ENCODE data around the gene EIF3A. TPM values are rescaled to one million over a fixed set of nuclear protein-coding genes. Genes with fewer than 3 reads are reported as not detected.
"Not testable (repeated sequence)": the region's sequence is repeated elsewhere in the genome, so short reads cannot be mapped to it uniquely, and the experiment has no call there.

The EIF3A gene
- total RNA-seq, 1 donor from 2014 or later: 146 TPM

GRCh38 chr10:119100434-119101238 is 20.0 kb upstream of the EIF3A start:
- peaks cover 4% of the 10 kb centered on the region for H3K4me1 Mint-ChIP-seq (ENCODE audit: unreplicated experiment)
- no peaks in the 10 kb centered on the region for H3K36me3 Mint-ChIP-seq (ENCODE audit: unreplicated experiment)
- H3K27ac Mint-ChIP-seq (ENCODE audit: unreplicated experiment): no peak overlapping the region
- DNase-seq (ENCODE audit: extremely low spot score, unreplicated experiment): no peak
- H3K4me3 Mint-ChIP-seq (ENCODE audit: unreplicated experiment): no peak overlapping the region
- no peak for TF ChIP-seq CTCF (IDR thresholded peaks at IDR 0.05)
- peaks cover 4% of the 10 kb centered on the region for H3K27me3 Mint-ChIP-seq (ENCODE audit: unreplicated experiment)
- no peaks in the 10 kb centered on the region for H3K9me3 Mint-ChIP-seq (ENCODE audit: unreplicated experiment)

DNA sequence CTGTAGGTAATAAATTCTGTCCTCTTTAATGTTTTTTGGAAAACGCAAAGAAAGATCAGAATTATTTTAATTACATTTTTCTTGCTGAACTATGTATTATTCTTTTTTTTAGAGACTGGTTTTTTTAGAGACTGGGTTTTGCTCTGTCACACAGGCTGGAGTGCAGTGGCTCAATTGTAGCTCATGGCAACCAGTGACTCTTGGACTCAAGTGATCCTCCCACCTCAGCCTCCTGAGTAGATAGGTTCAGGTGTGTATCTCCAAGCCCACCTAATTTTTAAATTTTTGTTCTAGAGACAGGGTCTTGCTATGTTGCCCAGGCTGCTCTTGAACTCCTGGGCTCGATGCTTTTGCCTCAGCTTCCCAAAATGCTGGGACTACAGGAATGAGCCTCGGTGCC is 18.0 kb upstream of the EIF3A start:
- Mint-ChIP-seq H3K27ac (ENCODE audit: unreplicated experiment) (no peak overlapping the region), H3K27me3 (ENCODE audit: unreplicated experiment) (peaks cover 4% of the 10 kb centered on the region), H3K9me3 (ENCODE audit: unreplicated experiment) (no peaks in the 10 kb centered on the region), H3K4me3 (ENCODE audit: unreplicated experiment) (no peak overlapping the region), H3K36me3 (ENCODE audit: unreplicated experiment) (no peaks in the 10 kb centered on the region), H3K4me1 (ENCODE audit: unreplicated experiment) (no peaks in the 10 kb centered on the region)
- TF ChIP-seq CTCF (IDR thresholded peaks at IDR 0.05): no peak
- no peak for DNase-seq (ENCODE audit: extremely low spot score, unreplicated experiment)

- H3K27ac Mint-ChIP-seq (ENCODE audit: unreplicated experiment); H3K27me3 Mint-ChIP-seq (ENCODE audit: unreplicated experiment); DNase-seq (ENCODE audit: extremely low spot score, unreplicated experiment); H3K36me3 Mint-ChIP-seq (ENCODE audit: unreplicated experiment); H3K4me1 Mint-ChIP-seq (ENCODE audit: unreplicated experiment); H3K4me3 Mint-ChIP-seq (ENCODE audit: unreplicated experiment); H3K9me3 Mint-ChIP-seq (ENCODE audit: unreplicated experiment): not testable (repeated sequence)
Measured at GRCh38 chr10:119096641-119097415, 16.2 kb upstream of the EIF3A start.

GRCh38 chr10:119095640-119096039 is 15.0 kb upstream of the EIF3A start:
- no peak for DNase-seq (ENCODE audit: extremely low spot score, unreplicated experiment)
- Mint-ChIP-seq H3K4me3 (ENCODE audit: unreplicated experiment) (no peak overlapping the region), H3K27ac (ENCODE audit: unreplicated experiment) (no peak overlapping the region), H3K9me3 (ENCODE audit: unreplicated experiment) (no peaks in the 10 kb centered on the region), H3K4me1 (ENCODE audit: unreplicated experiment) (peaks cover 5% of the 10 kb centered on the region), H3K36me3 (ENCODE audit: unreplicated experiment) (no peaks in the 10 kb centered on the region), H3K27me3 (ENCODE audit: unreplicated experiment) (no peaks in the 10 kb centered on the region)
- no peak for TF ChIP-seq CTCF (IDR thresholded peaks at IDR 0.05)

DNA sequence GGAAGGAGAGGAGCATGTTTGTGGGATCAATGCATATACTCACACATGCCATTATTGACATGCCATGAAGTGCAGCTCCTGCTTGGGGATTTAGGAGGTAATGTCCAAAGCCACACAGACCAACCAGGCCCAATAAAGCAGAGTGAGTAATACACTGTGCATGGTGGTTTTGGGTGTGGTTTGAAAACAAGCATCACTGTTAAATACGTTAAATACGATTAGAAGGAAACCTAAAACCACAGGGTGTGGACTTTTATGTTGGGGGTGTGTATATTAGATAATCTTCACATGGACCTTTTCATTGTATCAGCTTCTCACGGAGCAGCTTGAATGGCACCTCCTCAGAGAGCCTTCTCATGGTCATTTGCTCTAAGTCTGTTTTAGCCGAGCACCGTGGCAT is 10.4 kb upstream of the EIF3A start:
- no peak overlapping the region for H3K27ac Mint-ChIP-seq (ENCODE audit: unreplicated experiment)
- DNase-seq (ENCODE audit: extremely low spot score, unreplicated experiment): no peak
- peaks cover 7% of the 10 kb centered on the region for H3K4me1 Mint-ChIP-seq (ENCODE audit: unreplicated experiment)
- no peaks in the 10 kb centered on the region for H3K36me3 Mint-ChIP-seq (ENCODE audit: unreplicated experiment)
- H3K4me3 Mint-ChIP-seq (ENCODE audit: unreplicated experiment): no peak overlapping the region
- no peaks in the 10 kb centered on the region for H3K9me3 Mint-ChIP-seq (ENCODE audit: unreplicated experiment)
- no peak for TF ChIP-seq CTCF (IDR thresholded peaks at IDR 0.05)
- H3K27me3 Mint-ChIP-seq (ENCODE audit: unreplicated experiment): no peaks in the 10 kb centered on the region

Data from osteocyte (in vitro differentiated cells).